ENCODE measurements around the gene RPL37.

GRCh38 chr5:40834391-40834848 lies 602 bp downstream of the RPL37 start:
- TF ChIP-seq CTCF (IDR thresholded peaks at IDR 0.05; ENCODE audit: extremely low read depth in 1 of 2, insufficient read depth in 1 of 2, low read depth in 1 of 2, low read length in 2 of 2) (no peak), EZH2 (IDR thresholded peaks at IDR 0.05; ENCODE audit: borderline replicate concordance, low read depth, low read length, severe bottlenecking) (no peak), MAX (IDR thresholded peaks at IDR 0.05; ENCODE audit: insufficient read depth, insufficient read length) (no peak), POLR2A (IDR thresholded peaks at IDR 0.05; ENCODE audit: low read depth, low read length) (no peak)
